ENCODE measurements around the gene MTUS2. TPM values are rescaled to one million over a fixed set of nuclear protein-coding genes. Genes with fewer than 3 reads are reported as not detected.

Gene MTUS2
- total RNA-seq, 1 donor from 2014 or later, result not detected

DNA sequence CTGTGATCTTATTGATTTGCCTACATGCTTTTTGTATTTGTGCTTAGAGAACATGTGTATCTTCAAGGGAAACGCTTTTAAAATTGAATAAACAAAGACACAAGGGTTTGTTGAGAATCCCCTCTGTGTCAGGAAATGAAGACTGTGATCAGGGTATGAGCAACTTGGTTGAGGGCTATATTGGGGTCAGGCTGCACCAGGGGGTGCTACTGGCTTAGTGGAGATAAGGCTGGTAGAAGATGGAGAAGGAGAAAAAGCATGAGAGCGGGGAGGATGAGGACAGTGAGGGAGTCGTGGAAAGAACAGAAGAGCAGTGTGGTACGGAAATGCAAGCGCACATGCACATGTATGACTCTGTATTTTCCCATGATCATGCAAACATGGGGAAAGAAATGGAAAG is 201.6 kb downstream of the MTUS2 start:
- no peak for DNase-seq (ENCODE audit: low spot score)

DNA sequence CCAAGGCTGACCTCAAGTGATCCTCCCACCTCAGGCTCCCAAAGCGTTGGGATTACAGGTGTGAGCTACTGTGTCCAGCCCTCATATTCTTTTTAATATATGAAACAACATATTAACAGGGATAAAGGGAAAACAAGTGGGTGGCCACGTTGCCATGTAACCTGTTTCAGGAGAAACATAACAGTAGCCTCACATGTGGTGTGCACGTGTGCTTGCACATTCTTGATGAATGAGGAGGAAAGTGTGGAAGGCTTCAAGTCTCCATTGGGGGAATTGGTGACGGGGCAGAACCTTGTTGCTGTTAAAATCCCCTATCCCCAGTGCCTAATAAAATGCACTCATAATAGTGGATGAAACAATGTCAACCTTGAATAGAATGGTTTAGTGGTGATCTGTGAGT is 202.3 kb downstream of the MTUS2 start:
- no peak for DNase-seq (ENCODE audit: low spot score)

DNA sequence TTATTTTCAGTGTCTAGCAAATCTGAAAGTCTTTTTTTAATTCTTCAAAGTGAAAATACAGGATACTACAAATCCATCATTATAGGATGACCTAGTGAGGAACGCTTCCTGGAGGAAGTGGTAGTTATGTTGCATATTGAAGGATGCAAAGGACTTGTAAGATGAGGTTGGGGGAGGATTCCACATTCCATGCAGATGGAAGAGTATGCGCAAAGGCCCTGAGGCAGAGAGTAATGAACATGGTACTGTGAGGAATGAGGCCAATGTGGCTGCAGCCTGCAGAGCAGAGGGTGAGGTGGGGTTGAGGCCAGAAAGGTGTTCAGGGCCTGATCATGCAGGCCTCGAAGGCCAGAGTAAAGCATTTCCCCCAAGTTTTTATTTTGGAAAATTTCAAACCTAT is 202.8 kb downstream of the MTUS2 start:
- DNase-seq (ENCODE audit: low spot score), result no peak

DNA sequence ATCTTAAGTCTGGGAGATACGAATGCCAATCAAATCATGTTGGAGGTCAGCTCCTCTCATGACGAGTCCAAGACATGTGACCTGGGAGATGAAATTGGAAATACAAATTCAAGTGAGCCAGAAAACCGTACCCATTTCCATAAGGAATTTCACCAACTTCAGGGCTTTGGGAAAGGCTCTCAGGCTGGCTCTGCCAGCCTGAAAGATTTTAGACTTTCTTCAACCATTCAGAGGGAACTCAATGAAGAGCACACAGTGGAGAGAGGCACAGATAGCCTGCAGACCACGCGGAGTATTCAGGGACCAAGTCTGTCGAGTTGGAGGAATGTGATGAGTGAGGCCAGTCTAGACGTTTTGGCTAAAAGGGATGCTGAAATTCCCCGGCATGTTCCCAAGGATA is 204.6 kb downstream of the MTUS2 start:
- no peak for DNase-seq (ENCODE audit: low spot score)

DNA sequence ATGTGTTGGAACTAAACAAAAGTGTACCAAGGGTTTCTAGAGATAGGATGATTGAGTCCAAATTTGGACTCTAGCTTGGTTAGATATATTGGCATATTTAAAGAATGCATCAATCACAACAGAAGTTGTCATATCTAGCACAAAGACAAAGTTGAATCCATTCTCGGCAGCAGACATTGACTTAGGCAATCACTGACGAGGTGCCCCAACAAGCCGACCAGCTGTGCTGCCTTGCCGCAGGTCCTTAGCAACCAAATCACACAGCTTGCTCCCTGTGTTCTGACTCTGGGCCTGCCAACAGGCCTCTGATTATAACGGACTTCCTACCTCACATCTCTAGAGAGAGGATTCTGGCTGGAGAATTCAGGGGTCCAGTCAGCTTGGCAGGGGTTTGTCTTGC is 208.7 kb downstream of the MTUS2 start:
- no peak for DNase-seq (ENCODE audit: low spot score)

DNA sequence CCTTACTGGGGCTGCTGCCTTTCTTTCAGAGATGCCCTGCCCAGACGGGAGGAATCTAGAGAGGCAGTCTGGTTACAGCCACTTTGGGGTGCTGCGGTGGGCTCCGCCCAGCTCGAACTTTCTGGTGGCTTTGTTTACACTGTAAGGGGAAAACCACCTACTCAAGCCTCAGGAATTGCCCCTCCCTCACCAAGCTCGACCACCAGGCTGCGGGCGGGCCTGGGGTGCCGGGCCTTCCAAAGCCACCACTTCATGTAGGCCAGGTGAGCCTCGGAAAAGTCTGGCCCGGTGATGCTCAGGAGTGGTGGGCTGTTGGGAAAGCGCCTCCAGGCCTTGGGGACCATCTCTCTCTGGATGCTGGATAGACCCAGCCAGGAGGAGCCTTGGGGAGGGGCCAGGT is 218.6 kb downstream of the MTUS2 start:
- no peak for DNase-seq (ENCODE audit: low spot score)

DNA sequence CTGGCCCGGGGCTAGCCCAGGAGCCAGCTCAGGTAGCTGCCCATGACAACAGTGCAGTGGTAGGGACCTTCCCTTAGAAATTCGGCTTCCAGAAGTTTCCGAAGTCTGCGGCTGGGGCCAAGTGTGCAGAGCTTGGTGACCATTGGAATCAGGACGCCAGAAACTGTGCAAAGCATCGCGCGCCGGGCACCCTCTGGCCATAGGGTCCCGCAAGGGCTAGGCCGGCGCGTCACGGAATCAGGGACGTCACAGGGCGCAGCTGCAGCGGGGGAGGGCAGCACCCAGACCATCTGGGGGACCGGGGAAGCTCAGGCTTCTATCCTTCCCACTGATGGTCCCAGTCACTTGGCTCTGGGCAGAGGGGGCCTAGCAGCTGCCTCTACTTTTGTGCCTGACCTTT is 219.1 kb downstream of the MTUS2 start:
- no peak for DNase-seq (ENCODE audit: low spot score)

DNA sequence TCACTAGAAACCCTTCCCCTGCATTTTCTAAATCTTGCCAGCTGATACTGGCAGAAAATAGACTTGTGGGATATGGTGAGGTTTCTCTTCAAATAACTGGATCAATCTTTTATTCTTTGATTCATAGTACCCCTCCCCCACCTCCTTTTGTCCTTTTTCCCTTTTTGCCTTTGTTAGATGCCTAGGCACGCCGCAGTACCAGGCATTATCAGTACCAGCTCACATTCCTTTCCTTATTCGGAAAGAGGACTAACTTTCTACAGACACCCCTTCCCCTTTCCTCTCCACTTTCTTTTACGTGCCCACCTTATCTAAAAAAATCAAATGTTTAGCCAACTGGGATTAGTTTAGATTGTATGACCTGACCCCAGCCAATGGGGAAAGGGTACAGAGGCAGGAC is 226.4 kb downstream of the MTUS2 start:
- no peak for DNase-seq (ENCODE audit: low spot score)

DNA sequence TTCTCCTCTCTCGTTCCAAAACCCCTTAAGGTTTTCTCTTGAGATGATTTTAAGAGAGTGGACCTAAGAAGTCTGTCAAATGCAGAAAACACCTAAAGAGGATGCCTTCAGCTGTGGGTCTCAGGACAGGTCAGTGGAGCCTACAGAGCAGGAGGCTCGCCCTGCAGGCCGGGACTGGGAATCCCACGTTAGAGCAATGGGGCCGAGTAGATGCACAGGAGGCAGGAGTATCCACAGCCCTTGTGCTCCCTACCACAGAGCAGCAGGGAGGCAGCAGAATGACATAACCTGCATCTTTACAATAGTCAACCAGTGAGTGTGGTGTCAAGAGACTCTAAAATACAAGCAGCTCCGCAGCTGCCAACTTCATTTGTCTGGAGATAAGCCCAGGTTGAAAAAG is 229.4 kb downstream of the MTUS2 start:
- DNase-seq (ENCODE audit: low spot score), result no peak

DNA sequence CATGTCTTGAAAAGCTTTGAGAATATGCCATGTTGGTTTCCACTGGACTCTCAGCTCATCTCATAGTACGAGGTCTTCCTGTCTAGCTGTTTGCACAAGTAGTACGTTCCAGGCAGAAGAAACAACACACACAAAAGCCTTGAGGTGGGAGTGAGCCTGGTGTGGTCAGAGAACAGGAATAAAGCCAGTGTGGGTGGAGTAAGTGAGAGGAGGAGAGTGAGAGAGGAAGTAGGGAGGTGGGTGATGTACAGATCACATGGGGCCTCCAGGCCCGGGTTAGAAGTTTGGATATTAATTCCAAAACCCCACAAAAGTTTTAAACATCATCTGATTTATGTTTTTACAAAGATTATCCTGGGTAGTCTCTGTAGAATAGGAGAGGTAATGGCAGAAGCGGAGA is 230.6 kb downstream of the MTUS2 start:
- no peak for DNase-seq (ENCODE audit: low spot score)

DNA sequence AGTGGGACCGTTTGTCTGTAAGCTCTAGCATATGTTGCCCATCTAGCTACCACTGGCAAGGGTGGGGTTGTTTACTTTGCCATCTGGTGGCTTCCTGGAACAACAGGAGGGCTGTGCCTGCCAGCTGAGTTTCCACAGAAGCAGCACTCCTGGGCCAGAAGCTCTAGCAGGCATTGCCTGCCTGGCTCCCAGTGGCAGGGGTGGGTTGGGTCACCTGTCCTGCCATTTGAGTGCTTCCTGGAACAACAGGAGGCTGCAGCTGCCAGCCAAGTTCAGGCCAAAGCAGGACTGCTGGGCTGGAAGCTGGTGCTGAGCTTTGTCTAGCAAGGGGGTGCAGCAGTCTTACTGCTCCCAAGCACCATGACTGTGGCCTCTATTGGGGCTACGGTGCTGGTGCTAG is 239.7 kb downstream of the MTUS2 start:
- no peak for DNase-seq (ENCODE audit: low spot score)

DNA sequence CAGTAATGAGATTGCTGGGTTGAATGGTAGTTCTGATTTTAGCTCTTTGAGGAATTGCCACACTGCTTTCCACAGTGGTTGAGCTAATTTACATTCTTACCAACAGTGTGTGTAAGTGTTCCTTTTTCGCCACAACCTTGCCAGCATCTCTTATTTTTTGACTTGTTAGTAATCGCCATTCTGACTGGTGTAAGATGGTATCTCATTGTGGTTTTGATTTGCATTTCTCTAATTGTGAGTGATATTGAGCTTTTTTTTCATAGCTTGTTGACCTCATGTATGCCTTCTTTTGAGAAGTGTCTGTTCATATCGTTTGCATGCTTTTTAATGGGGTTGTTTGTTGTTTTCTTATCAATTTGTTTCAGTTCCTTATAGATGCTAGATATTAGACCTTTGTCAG is 245.0 kb downstream of the MTUS2 start:
- DNase-seq (ENCODE audit: low spot score), result no peak

DNA sequence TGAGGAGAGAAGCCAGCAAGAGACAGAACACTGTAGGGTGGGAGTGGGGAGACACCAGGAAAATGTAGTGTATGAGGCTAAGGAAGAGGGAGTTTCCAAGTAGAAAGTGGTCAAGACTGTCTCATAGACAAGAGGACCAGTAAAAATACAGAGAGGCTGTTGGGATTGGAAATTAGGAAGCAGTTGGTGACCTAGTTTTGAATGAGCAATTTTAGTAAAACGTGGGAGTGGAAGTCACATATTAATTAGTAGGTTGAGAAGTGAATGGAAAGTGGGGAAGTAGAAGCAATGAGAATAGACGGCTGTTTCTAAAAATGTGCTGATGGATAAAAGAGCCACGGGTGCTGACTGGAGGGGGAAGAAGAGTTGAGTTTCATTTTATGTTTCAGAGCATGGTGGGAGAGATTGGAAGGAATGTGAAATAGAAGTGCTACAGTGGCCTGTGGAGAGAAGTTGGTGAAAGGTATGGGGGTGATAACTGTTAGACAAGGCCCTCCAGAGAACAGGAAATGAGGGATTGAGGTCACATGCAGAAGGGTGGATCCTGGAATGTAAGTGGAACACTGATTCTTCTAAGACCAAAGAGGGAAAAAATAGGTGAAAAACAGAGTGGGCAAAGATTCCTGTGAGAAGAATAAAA is 247.3 kb downstream of the MTUS2 start:
- DNase-seq (ENCODE audit: low spot score), result no peak

DNA sequence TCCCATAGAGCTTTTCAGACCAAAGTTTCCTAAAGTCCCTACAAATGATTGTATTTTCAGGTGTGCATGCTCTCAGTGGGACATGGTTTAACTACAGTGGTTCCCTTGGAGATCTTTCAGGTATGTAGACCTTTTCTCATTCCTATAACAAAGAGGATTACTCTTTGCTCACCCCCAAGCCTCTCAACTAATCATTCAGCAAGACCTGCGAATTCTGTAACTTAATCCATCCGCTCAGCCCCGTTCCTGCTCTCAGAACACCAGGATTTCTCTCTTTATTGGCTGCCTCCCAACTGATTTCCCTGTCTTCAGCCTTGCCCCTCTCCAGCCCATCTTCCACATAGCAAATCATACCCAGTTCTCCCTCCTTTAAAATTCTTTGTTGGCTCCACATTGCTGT is 253.6 kb downstream of the MTUS2 start:
- DNase-seq (ENCODE audit: low spot score), result no peak

DNA sequence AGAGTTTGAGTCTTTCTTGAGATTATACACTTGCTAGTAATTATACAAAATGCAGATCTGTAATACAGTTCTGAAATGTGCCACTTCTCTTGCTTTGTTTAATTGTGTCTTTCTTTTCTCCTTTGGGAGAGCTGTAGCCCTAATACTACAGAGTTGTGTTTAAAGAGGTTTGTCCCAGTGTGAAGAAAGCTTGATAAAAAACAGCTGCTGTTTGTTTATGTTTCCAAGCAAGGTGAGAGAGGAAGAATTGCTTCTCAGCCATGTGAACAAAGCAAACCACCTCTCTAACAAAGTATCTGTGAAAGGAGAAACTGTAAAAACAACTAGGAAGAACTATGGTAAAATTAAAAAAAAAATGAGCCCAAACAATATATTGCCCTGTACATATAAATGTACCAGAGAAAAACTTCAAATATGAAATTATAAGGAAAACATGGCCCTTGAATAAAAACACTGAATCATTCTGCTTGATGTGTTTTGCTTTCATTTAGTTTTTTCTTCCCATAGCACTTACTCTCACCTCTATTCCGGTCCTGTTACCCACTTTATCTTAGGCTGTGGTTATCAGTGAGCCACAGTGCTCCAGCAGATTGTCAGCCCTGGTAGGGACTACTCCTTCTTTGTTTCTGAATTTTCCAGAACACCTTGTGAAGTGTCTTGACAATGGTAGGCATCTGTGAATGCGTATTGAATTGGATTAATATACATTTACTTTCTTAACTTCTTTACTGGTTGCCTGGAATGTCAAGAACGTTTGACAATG is 257.1 kb downstream of the MTUS2 start:
- no peak for DNase-seq (ENCODE audit: low spot score)

DNA sequence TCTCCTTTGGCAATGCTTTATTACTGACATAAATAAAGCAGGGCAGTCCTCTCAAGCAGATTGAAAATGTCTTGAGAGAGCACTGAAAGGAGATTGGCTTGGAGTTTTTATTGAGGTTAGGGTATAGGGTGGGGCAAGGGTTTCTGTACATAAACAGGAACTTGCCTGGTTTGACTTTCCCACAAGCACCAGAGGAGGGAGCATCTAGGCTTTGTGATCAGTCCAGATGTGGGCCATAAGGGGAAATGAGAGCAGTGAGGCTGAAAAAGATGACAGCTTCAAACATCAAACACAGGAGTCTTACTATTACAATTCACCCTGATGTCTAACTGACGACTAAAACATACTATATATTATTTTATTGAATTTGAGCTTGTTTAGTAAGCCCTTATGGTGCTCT is 260.9 kb downstream of the MTUS2 start:
- DNase-seq (ENCODE audit: low spot score), result no peak

DNA sequence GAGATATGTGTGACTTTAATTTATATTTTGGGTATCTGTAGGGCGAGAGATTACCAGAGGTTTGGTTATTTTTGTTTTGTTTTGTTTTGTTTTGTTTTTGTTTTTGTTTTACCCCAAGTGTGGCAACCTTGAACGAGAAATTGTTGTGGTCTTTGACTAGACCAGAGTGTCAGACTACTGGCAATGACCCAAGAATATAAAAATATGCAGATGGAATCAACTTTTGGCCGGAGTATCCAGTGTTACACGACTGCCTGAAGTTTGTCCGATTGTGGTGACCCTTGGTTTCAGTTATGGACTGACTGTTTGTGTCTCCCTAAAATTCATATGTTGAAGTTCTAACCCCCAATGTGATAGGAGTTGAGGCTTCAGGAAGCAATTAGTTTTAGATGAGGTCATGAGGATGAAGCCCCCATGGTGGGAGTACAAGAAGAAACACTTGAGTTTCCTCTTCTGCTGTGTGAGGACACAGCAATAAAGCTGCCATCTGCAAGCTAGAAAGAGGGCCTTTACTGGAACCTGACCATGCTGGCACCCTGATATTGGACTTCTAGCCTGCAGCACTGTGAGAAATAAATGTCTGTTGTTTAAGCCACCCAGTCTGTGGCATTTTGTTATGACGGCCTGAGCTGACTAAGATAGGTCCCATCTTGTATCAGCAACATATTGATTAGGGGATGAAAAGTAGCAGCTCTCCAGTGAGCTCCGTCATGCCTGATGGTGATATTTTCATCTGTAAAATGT is 261.7 kb downstream of the MTUS2 start:
- DNase-seq (ENCODE audit: low spot score), result no peak

DNA sequence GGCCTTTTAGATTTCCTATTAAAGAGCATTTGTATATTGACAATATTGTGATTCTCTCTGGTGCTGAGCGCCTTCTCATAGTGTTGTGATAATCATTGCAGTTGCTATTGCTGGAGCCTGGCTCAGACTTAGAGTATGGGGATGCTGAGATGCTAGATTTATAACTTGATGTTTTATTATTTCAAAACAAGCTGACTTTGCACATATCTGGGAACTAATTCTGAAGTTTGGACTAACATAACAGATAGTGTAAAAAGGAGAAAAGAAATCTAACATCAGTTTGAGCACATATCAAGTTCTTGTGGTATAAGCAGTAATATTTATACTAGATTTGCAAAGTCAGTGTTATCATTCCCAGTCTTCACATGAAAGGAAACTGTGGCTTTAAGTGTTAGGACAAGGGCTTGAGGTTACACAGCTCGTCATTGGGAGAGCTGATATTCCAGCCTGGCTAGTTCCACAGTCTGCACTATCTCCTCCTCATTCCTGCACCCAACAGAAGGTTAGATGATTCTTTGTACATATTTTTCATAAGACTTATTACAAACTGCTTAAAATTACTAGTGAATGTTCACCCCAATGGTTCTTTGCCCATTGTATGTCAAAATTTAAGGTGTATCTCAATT is 279.8 kb downstream of the MTUS2 start:
- DNase-seq (ENCODE audit: low spot score), result no peak

DNA sequence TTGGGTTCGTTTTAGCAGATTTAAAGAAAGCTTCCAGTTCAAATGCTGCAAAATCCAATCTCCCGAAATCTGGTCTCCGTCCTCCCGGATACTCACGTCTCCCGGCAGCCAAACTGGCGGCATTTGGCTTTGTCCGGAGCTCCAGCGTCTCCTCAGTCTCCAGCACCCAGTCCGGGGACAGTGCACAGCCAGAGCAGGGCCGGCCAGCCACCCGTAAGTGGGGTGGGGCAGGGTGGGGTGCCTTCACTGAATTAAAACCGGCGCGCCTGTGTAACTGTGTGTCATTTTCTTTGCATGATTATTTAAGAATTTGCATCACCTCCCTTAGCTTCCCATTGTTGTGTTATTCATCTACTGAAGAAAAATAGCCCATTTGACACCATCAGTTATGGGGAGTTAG is 280.6 kb downstream of the MTUS2 start:
- no peak for DNase-seq (ENCODE audit: low spot score)

DNA sequence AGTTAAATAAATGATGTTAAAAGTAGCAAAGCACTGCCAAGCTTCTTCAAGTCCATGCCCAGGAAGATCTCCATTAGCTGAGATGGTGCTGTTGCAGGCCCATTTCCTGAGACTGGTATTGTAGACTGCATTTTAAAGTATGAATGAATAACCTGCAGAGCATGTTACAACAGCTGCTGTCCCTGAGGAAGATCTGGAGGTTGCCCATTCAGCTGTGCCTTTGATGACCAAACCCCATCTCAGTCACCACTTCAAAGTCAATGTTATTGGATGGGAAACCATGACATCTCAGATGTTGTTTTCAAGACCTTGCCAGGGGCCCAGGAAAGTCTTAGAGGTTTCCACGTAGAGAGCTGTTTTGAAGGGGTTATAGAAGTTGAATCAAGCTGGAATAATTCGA is 281.3 kb downstream of the MTUS2 start:
- no peak for DNase-seq (ENCODE audit: low spot score)

DNA sequence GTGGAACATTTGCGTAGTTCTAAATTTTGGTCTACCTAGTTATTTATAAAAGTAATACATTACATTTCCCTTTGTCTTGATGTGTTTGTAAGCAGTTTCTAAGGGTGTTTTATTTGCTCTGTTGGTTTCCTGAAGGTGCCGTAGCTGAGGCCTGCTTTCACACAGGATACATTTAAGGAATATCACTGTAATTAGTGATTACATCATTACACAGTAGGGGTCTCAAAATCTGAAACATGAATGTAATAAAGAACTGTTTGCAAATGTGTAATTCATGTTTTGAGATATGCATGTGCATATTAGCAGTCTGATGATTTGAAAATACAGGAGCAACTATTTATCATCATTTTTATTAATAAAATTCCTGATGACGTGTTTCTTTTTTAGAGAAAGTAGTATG is 281.8 kb downstream of the MTUS2 start:
- no peak for DNase-seq (ENCODE audit: low spot score)
